OCI-LY1 (cell line): Measurements from ENCODE around the gene ARMH2.
A peak's percentile ranks its signal among the peaks of the same experiment; 100 is the strongest.
"Not testable (repeated sequence)": the region's sequence is repeated elsewhere in the genome, so short reads cannot be mapped to it uniquely, and the experiment has no call there.

Experiments used
- H2AFZ ChIP-seq: fragments of 200-600 bp; sonication (generic), shearing (Covaris generic); 2 replicates; pipeline ENCODE4 v1.6.0; 2014; ENCODE audit warnings: antibody characterized with exemption, mild to moderate bottlenecking, low read length
- H3F3A ChIP-seq: fragments of 200-600 bp; sonication (generic), shearing (Covaris generic); 2 replicates; pipeline ENCODE4 v1.6.0; 2014; ENCODE audit warnings: mild to moderate bottlenecking, antibody characterized with exemption, low read length, moderate library complexity; ENCODE audit not compliant: insufficient read depth
- H3K27ac ChIP-seq: fragments of 200-600 bp; sonication (generic); 2 replicates; pipeline ENCODE4 v1.5.1; 2014; ENCODE audit warnings: low read length, mixed run types, mild to moderate bottlenecking, low read depth; ENCODE audit not compliant: poor library complexity, severe bottlenecking
- H3K27me3 ChIP-seq: fragments of 200-600 bp; sonication (generic); 2 replicates; pipeline ENCODE4 v1.6.0; 2014; ENCODE audit warnings: antibody characterized with exemption, mild to moderate bottlenecking, low read length, moderate library complexity; ENCODE audit not compliant: insufficient read depth
- H3K36me3 ChIP-seq: fragments of 200-600 bp; sonication (generic); 2 replicates; pipeline ENCODE4 v1.6.1; 2014; ENCODE audit warnings: mild to moderate bottlenecking, antibody characterized with exemption, low read length, moderate library complexity, mixed read lengths; ENCODE audit not compliant: insufficient read depth
- H3K4me1 ChIP-seq: fragments of 200-600 bp; sonication (generic); 2 replicates; pipeline ENCODE4 v1.5.1; 2014; ENCODE audit warnings: mild to moderate bottlenecking, low read length, moderate library complexity; ENCODE audit not compliant: insufficient read depth, severe bottlenecking
- H3K4me2 ChIP-seq: fragments of 200-600 bp; sonication (generic), shearing (Covaris generic); 2 replicates; pipeline ENCODE4 v1.6.1; 2014; ENCODE audit warnings: low read length
- H3K4me3 ChIP-seq: fragments of 200-600 bp; sonication (generic); 2 replicates; pipeline ENCODE4 v1.5.1; 2014; ENCODE audit warnings: low read length, low read depth, mild to moderate bottlenecking, mixed read lengths; ENCODE audit not compliant: poor library complexity, severe bottlenecking
- H3K79me2 ChIP-seq: fragments of 200-600 bp; shearing (Covaris generic); 2 replicates; pipeline ENCODE4 v1.6.1; 2016; ENCODE audit warnings: mixed run types, low read length, mixed read lengths; ENCODE audit not compliant: insufficient read depth
- H3K9ac ChIP-seq: fragments of 200-600 bp; sonication (generic), shearing (Covaris generic); 2 replicates; pipeline ENCODE4 v1.6.1; 2014; ENCODE audit warnings: mild to moderate bottlenecking, low read length, mixed read lengths
- H3K9me2 ChIP-seq: fragments of 200-600 bp; sonication (generic), shearing (Covaris generic); 2 replicates; pipeline ENCODE4 v1.6.1; 2014; ENCODE audit warnings: low read depth, mild to moderate bottlenecking, low read length, mixed read lengths
- H3K9me3 ChIP-seq: fragments of 200-600 bp; shearing (Covaris generic); 2 replicates; pipeline ENCODE4 v1.6.1; 2014; ENCODE audit warnings: low read length, mixed read lengths
- H4K20me1 ChIP-seq: fragments of 200-600 bp; sonication (generic), shearing (Covaris generic); 2 replicates; pipeline ENCODE4 v1.6.0; 2016; ENCODE audit warnings: mild to moderate bottlenecking, low read length; ENCODE audit not compliant: insufficient read depth
- EZH2 ChIP-seq: fragments of 200-600 bp; sonication (generic), shearing (Covaris generic); IDR thresholded peaks from 2 replicates; pipeline ENCODE4 v1.8.0; 2017; ENCODE audit warnings: borderline replicate concordance, mixed run types, mild to moderate bottlenecking, antibody characterized with exemption, low read length, moderate library complexity, mixed read lengths
- TF ChIP-seq, protein P1 (sequence below): fragments of 200-600 bp; sonication (generic), shearing (Covaris generic); IDR thresholded peaks from 2 replicates; pipeline ENCODE4 v1.5.1; 2017; ENCODE audit warnings: mild to moderate bottlenecking, antibody characterized with exemption, low read length, moderate library complexity, mixed read lengths

Gene ARMH2

GRCh38 chr6:24766680-24767462 lies 31.8 kb downstream of the ARMH2 start:
- 0 out of 2 replicates have a peak overlapping the region, but pooled peaks have one; percentile 31 for H3K9ac ChIP-seq
- peak overlapping the region; percentile 50; the same call in 1 of the 2 replicates for H3K4me2 ChIP-seq
- no peaks in the 10 kb centered on the region for H3K36me3 ChIP-seq
- TF ChIP-seq EZH2, result no peak
- TF ChIP-seq, protein P1, sequence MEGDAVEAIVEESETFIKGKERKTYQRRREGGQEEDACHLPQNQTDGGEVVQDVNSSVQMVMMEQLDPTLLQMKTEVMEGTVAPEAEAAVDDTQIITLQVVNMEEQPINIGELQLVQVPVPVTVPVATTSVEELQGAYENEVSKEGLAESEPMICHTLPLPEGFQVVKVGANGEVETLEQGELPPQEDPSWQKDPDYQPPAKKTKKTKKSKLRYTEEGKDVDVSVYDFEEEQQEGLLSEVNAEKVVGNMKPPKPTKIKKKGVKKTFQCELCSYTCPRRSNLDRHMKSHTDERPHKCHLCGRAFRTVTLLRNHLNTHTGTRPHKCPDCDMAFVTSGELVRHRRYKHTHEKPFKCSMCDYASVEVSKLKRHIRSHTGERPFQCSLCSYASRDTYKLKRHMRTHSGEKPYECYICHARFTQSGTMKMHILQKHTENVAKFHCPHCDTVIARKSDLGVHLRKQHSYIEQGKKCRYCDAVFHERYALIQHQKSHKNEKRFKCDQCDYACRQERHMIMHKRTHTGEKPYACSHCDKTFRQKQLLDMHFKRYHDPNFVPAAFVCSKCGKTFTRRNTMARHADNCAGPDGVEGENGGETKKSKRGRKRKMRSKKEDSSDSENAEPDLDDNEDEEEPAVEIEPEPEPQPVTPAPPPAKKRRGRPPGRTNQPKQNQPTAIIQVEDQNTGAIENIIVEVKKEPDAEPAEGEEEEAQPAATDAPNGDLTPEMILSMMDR, result peak; percentile 68
- peak overlapping the region; percentile 84 for H2AFZ ChIP-seq
- H3K9me2 ChIP-seq, result no peaks in the 10 kb centered on the region
- no peaks in the 10 kb centered on the region for H3K79me2 ChIP-seq
- H3F3A ChIP-seq, result 0 out of 2 replicates have a peak, but pooled peaks cover 3% of the 10 kb centered on the region
- H3K4me1 ChIP-seq, result peaks cover 6% of the 10 kb centered on the region
- no peak overlapping the region for H3K27ac ChIP-seq
- no peaks in the 10 kb centered on the region for H3K9me3 ChIP-seq
- H4K20me1 ChIP-seq, result no peaks in the 10 kb centered on the region
- H3K27me3 ChIP-seq, result no peaks in the 10 kb centered on the region
- no peak overlapping the region for H3K4me3 ChIP-seq

DNA sequence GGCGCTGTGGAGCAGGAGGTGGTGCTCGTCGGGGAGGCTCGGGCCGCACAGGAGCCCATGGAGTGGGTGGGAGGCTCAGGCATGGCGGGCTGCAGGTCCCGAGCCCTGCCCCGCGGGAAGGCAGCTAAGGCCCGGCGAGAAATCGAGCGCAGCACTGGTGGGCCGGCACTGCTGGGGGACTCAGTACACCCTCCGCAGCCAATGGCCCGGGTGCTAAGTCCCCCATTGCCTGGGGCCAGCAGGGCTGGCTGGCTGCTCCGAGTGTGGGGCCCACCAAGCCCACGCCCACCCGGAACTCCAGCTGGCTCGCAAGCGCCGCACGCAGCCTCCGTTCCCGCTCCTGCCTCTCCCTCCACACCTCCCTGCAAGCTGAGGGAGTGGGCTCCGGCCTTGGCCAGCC lies 32.7 kb downstream of the ARMH2 start:
- not testable (repeated sequence) for H3K9me2 ChIP-seq, H3K4me3 ChIP-seq, H3K79me2 ChIP-seq, H3K36me3 ChIP-seq, H3F3A ChIP-seq, H2AFZ ChIP-seq, H4K20me1 ChIP-seq, H3K27me3 ChIP-seq, H3K27ac ChIP-seq, H3K9ac ChIP-seq, H3K4me2 ChIP-seq, H3K9me3 ChIP-seq
- peaks cover 15% of the 10 kb centered on the region for H3K4me1 ChIP-seq

GRCh38 chr6:24764833-24765828 lies 33.6 kb downstream of the ARMH2 start:
- H3K9me3 ChIP-seq, H3K79me2 ChIP-seq, H3K9ac ChIP-seq, H3K27ac ChIP-seq, H2AFZ ChIP-seq, H3F3A ChIP-seq, H3K27me3 ChIP-seq, H3K36me3 ChIP-seq, H3K9me2 ChIP-seq, H3K4me2 ChIP-seq, H4K20me1 ChIP-seq, H3K4me3 ChIP-seq: not testable (repeated sequence)
- peaks cover 15% of the 10 kb centered on the region for H3K4me1 ChIP-seq

DNA sequence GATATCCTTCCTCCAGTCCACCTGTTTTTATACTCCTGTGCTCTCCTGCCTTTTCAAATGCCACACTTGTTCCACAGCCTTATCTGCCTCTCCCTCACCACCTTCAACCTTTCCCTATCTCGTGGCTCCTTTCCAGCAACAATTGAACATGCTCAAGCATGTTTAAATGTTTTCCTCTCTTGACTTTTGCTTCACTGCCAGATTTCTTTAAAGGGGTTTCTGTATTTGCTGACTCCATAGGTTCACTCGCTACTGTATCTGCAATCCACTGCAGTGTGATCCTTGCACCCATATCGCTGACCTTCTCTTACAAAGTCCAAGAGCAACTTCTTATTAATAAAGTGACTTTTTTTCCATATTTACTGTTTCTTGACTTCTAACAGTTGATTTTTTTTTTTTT lies 35.1 kb downstream of the ARMH2 start:
- Histone ChIP-seq H4K20me1 (no peaks in the 10 kb centered on the region), H3K79me2 (no peaks in the 10 kb centered on the region), H3K27ac (no peak overlapping the region), H2AFZ (no peak overlapping the region), H3K4me3 (no peak overlapping the region), H3F3A (no peaks in the 10 kb centered on the region), H3K9ac (no peak overlapping the region), H3K27me3 (no peaks in the 10 kb centered on the region), H3K9me2 (no peaks in the 10 kb centered on the region), H3K9me3 (no peaks in the 10 kb centered on the region), H3K36me3 (no peaks in the 10 kb centered on the region), H3K4me2 (no peak overlapping the region), H3K4me1 (peaks cover 15% of the 10 kb centered on the region)
- no peak for TF ChIP-seq EZH2
- TF ChIP-seq, protein P1, result no peak
